DMS153 (cell line): ENCODE data around the gene ARL16.

Experiments
- DNase-seq: peaks from one replicate; lab custom pipeline; 2025; lab: John Stamatoyannopoulos, UW

ARL16 gene

GRCh38 chr17:81666342-81667191 is 17.0 kb downstream of the ARL16 start, which contains the start of the genes CCDC137 and OXLD1:
Gene CCDC137, plus strand, starts transcription at chr17:81666737. Its CDS starts 30 bp downstream, at chr17:81666767.
Gene OXLD1, minus strand, starts transcription at chr17:81666605. Its CDS starts 28 bp downstream, at chr17:81666577.
- DNase-seq, result peak; percentile 90

GRCh38 chr17:81666092-81666341 is 17.6 kb downstream of the ARL16 start:
- no peak for DNase-seq

GRCh38 chr17:81665205-81666091 is 18.1 kb downstream of the ARL16 start:
- DNase-seq, result no peak

- no peak for DNase-seq
These were observed 19.5 kb downstream of the ARL16 start for GRCh38 chr17:81664051-81664470.

- no peak for DNase-seq
These were observed 21.6 kb downstream of the ARL16 start for GRCh38 chr17:81662002-81662401.

GRCh38 chr17:81660441-81660840 is 23.2 kb downstream of the ARL16 start:
- no peak for DNase-seq

GRCh38 chr17:81659038-81659437 is 24.6 kb downstream of the ARL16 start:
- no peak for DNase-seq

- no peak for DNase-seq
These were observed 26.8 kb downstream of the ARL16 start for GRCh38 chr17:81656835-81657234.

GRCh38 chr17:81656118-81656743 is 27.4 kb downstream of the ARL16 start, which contains the start of gene PDE6G:
Gene PDE6G, minus strand, starts transcription at chr17:81656542. Its CDS starts 3,237 bp downstream, at chr17:81653305.
- no peak for DNase-seq

GRCh38 chr17:81655378-81656117 is 28.0 kb downstream of the ARL16 start:
- no peak for DNase-seq

- DNase-seq, result no peak
These were observed 30.5 kb downstream of the ARL16 start for GRCh38 chr17:81652906-81653771.

- no peak for DNase-seq
These were observed 31.9 kb downstream of the ARL16 start for GRCh38 chr17:81651692-81652091.

GRCh38 chr17:81650951-81651350 is 32.6 kb downstream of the ARL16 start:
- no peak for DNase-seq

GRCh38 chr17:81648707-81649085 is 34.9 kb downstream of the ARL16 start:
- DNase-seq, result no peak

- DNase-seq, result no peak
These were observed 35.4 kb downstream of the ARL16 start for GRCh38 chr17:81648013-81648706.

- DNase-seq, result no peak
These were observed 36.0 kb downstream of the ARL16 start for GRCh38 chr17:81647640-81648012.

GRCh38 chr17:81646869-81647600 is 36.6 kb downstream of the ARL16 start:
- DNase-seq, result no peak

- DNase-seq, result no peak
These were observed 38.3 kb downstream of the ARL16 start for GRCh38 chr17:81644976-81645952.
